ENCODE results near the gene PDGFRA. TPM values are rescaled to one million over a fixed set of nuclear protein-coding genes. Genes with fewer than 3 reads are reported as not detected.

The PDGFRA gene
- total and polyA plus RNA-seq, 10 of the 15 experiments (the other 5 are each of a cell fraction or from before 2014, with no cell fraction given): 0.01 to 0.28 (median 0.06) TPM; not detected in 5

DNA sequence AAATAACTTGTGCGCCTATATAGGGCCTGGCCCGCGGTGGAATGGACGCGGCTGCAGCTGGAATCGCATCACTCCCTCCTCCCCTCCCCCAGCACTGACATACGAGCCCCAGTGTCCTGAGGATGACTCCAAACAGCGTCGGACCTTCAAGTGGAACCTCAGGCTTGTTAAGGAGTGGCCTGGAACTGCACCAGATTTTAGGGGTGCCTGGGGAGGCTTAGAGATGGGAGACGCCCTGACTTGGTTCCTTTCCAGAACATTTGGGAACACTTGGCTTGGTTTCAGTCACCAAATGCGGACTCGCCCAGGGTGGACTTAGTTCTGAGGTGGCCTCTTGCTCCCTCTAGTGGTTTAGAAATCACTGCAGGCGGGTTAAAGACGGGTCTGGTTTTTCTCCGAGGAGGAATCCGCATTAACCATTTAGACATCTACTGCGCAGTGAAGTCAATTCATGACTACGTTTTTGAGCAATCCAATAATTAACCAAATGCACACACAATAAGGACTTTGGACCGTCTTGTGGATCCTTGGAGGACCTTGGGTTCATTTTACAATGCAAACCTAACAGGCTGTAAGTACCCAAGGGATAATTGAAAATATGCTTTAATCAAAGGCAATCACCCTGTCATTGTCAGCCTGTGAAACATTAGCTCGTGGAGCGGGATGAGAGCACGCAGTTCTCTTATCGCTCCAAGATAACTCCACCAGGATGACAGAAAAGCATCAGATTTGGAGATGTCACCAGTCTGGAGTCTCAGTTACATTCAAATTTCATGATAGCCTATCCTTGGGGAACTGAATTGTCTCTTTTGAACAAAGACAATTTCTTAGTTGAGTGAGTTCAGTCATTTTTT is 11.2 kb upstream of the PDGFRA start (continued):
- TF ChIP-seq ZNF592 (IDR thresholded peaks at IDR 0.05) (no peak), POU2F2 (IDR thresholded peaks at IDR 0.05; ENCODE audit: borderline replicate concordance, low read depth, low read length) (no peak), FOXM1 (IDR thresholded peaks at IDR 0.05; ENCODE audit: low read depth, low read length) (no peak), YBX1 (IDR thresholded peaks at IDR 0.05) (no peak), ZNF274 (IDR thresholded peaks at IDR 0.05; ENCODE audit: insufficient read depth, insufficient read length) (no peak), IKZF1 (conservative IDR thresholded peaks at IDR 0.05) (0 out of 2 replicates have a peak, but pooled peaks have one; percentile 31), MAX (IDR thresholded peaks at IDR 0.05; ENCODE audit: low read depth, low read length) (no peak), ZSCAN29 (IDR thresholded peaks at IDR 0.05) (peak; percentile 74), BRCA1 (IDR thresholded peaks at IDR 0.05; ENCODE audit: low read depth, low read length) (no peak), E2F4 (IDR thresholded peaks at IDR 0.05; ENCODE audit: low read depth, low read length) (no peak), YY1 (IDR thresholded peaks at IDR 0.05; ENCODE audit: low read depth, low read length) (0 out of 2 replicates have a peak, but pooled peaks have one; percentile 44), ESRRA (IDR thresholded peaks at IDR 0.05; ENCODE audit: low read length) (no peak), SREBF2 (IDR thresholded peaks at IDR 0.05; ENCODE audit: low read length) (no peak), POLR2AphosphoS2 (IDR thresholded peaks at IDR 0.05; ENCODE audit: low read depth, low read length) (no peak), MTA3 (IDR thresholded peaks at IDR 0.05; ENCODE audit: borderline replicate concordance, low read length) (no peak)
- TF ChIP-seq, protein P1, sequence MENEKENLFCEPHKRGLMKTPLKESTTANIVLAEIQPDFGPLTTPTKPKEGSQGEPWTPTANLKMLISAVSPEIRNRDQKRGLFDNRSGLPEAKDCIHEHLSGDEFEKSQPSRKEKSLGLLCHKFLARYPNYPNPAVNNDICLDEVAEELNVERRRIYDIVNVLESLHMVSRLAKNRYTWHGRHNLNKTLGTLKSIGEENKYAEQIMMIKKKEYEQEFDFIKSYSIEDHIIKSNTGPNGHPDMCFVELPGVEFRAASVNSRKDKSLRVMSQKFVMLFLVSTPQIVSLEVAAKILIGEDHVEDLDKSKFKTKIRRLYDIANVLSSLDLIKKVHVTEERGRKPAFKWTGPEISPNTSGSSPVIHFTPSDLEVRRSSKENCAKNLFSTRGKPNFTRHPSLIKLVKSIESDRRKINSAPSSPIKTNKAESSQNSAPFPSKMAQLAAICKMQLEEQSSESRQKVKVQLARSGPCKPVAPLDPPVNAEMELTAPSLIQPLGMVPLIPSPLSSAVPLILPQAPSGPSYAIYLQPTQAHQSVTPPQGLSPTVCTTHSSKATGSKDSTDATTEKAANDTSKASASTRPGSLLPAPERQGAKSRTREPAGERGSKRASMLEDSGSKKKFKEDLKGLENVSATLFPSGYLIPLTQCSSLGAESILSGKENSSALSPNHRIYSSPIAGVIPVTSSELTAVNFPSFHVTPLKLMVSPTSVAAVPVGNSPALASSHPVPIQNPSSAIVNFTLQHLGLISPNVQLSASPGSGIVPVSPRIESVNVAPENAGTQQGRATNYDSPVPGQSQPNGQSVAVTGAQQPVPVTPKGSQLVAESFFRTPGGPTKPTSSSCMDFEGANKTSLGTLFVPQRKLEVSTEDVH (IDR thresholded peaks at IDR 0.05; ENCODE audit: low read depth, partially characterized antibody): no peak
- TF ChIP-seq, protein P2, sequence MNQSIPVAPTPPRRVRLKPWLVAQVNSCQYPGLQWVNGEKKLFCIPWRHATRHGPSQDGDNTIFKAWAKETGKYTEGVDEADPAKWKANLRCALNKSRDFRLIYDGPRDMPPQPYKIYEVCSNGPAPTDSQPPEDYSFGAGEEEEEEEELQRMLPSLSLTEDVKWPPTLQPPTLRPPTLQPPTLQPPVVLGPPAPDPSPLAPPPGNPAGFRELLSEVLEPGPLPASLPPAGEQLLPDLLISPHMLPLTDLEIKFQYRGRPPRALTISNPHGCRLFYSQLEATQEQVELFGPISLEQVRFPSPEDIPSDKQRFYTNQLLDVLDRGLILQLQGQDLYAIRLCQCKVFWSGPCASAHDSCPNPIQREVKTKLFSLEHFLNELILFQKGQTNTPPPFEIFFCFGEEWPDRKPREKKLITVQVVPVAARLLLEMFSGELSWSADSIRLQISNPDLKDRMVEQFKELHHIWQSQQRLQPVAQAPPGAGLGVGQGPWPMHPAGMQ (IDR thresholded peaks at IDR 0.05; ENCODE audit: borderline replicate concordance): no peak
- TF ChIP-seq, protein P3, sequence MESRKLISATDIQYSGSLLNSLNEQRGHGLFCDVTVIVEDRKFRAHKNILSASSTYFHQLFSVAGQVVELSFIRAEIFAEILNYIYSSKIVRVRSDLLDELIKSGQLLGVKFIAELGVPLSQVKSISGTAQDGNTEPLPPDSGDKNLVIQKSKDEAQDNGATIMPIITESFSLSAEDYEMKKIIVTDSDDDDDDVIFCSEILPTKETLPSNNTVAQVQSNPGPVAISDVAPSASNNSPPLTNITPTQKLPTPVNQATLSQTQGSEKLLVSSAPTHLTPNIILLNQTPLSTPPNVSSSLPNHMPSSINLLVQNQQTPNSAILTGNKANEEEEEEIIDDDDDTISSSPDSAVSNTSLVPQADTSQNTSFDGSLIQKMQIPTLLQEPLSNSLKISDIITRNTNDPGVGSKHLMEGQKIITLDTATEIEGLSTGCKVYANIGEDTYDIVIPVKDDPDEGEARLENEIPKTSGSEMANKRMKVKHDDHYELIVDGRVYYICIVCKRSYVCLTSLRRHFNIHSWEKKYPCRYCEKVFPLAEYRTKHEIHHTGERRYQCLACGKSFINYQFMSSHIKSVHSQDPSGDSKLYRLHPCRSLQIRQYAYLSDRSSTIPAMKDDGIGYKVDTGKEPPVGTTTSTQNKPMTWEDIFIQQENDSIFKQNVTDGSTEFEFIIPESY (IDR thresholded peaks at IDR 0.05): no peak
